Glomerular endothelial cell (primary cell): ENCODE data around the gene ATIC. TPM values are rescaled to one million over a fixed set of nuclear protein-coding genes. Genes with fewer than 3 reads are reported as not detected.

Source experiments
- DNase-seq: peaks from one replicate; pipeline ENCODE4 v3.0.0-alpha.2; 2011; ENCODE audit warnings: low read depth, low spot score; ENCODE audit errors: extremely low read depth
- total RNA-seq: library from RNA; depleted of rRNA; stranded (reverse); fragments of >200 nt; gene quantifications from 2 replicates; pipeline ENCODE4 v1.2.3, GENCODE V29; 2015

The ATIC gene
- total RNA-seq, 1 donor from 2014 or later = 43.6 TPM

GRCh38 chr2:215395687-215396460 lies 84.0 kb downstream of the ATIC start:
- DNase-seq = no peak

DNA sequence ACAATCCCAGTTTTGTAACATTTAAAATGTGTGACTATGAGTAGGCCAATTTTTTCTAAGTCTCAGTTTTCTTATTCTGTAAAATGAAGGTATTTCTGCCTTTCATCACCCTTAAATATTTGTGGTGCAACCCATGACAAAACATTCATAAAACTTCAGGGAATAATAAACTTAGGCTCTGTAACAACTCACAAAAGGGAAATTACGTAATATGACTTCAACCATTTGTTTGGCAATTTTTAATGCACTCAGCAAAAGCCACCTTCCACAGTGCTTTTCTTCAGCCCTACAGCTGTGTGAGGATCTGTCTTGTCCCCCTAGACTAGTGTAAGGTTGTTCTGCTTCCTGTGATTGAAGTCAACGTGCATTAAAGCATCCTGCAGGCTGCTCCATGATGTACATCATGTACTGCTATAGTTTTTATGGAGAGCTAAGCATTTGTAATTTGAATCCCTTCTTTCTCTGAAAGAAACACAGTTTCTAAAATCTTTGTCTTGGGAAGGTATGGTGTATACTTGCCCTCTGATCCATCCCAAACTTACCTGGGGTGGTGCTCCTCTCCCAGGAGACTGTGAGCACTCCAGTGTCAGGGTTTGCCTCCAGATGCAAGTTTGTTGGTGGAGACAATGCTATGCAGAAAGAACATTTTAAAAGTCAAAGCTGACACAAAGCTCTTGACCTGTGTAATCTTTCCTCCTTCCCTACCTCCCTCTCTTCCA lies 84.9 kb downstream of the ATIC start:
- DNase-seq = no peak

- no peak for DNase-seq
Measured at GRCh38 chr2:215397632-215398341, 85.9 kb downstream of the ATIC start.

DNA sequence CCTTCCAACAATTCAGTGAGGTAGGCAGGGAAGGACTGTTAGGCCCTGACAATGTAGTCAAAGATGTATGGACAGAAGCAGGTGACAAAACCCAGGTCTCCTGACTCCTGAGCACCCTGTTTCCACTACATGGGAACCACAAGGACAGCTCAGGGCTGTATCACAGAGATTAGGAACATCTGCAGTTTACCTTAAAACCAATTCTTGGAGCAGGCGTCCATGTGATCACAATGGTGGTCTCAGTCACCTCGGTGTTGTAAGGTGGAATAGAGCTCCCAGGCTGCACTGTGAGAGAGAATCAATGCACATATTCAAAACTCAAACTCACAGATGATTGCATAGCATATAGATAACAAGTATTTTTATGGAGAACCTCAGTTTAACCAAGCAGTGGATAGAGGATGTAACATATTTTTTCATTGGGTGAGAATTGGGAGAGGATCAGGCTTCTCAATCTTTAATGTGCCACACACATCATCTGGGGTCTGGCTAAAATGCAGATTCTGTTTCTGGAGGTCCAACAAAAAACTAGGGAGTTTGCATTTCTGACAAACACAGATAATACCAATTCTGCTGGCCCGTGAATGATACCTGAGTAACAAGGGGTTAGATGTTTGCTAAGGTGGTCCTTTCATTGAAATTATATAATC lies 87.3 kb downstream of the ATIC start:
- no peak for DNase-seq

Other genes with a start within 250 kb of the ATIC start
- gene ABCA12, start 173.4 kb upstream of the ATIC start, total RNA-seq = 0.12 and 0.29 TPM in 2 replicates
- gene FN1, start 124.0 kb downstream of the ATIC start, total RNA-seq = 4,949 and 8,511 TPM in 2 replicates